OCI-LY1 (cell line): Measurements from ENCODE around the gene ADCY2.

Experiments
- H2AFZ ChIP-seq: fragments of 200-600 bp; sonication (generic), shearing (Covaris generic); 2 replicates; pipeline ENCODE4 v1.6.0; 2014; ENCODE audit warnings: antibody characterized with exemption, mild to moderate bottlenecking, low read length
- H3F3A ChIP-seq: fragments of 200-600 bp; sonication (generic), shearing (Covaris generic); 2 replicates; pipeline ENCODE4 v1.6.0; 2014; ENCODE audit warnings: mild to moderate bottlenecking, antibody characterized with exemption, low read length, moderate library complexity; ENCODE audit not compliant: insufficient read depth
- H3K27ac ChIP-seq: fragments of 200-600 bp; sonication (generic); 2 replicates; pipeline ENCODE4 v1.5.1; 2014; ENCODE audit warnings: low read length, mixed run types, mild to moderate bottlenecking, low read depth; ENCODE audit not compliant: poor library complexity, severe bottlenecking
- H3K27me3 ChIP-seq: fragments of 200-600 bp; sonication (generic); 2 replicates; pipeline ENCODE4 v1.6.0; 2014; ENCODE audit warnings: antibody characterized with exemption, mild to moderate bottlenecking, low read length, moderate library complexity; ENCODE audit not compliant: insufficient read depth
- H3K36me3 ChIP-seq: fragments of 200-600 bp; sonication (generic); 2 replicates; pipeline ENCODE4 v1.6.1; 2014; ENCODE audit warnings: mild to moderate bottlenecking, antibody characterized with exemption, low read length, moderate library complexity, mixed read lengths; ENCODE audit not compliant: insufficient read depth
- H3K4me1 ChIP-seq: fragments of 200-600 bp; sonication (generic); 2 replicates; pipeline ENCODE4 v1.5.1; 2014; ENCODE audit warnings: mild to moderate bottlenecking, low read length, moderate library complexity; ENCODE audit not compliant: insufficient read depth, severe bottlenecking
- H3K4me2 ChIP-seq: fragments of 200-600 bp; sonication (generic), shearing (Covaris generic); 2 replicates; pipeline ENCODE4 v1.6.1; 2014; ENCODE audit warnings: low read length
- H3K4me3 ChIP-seq: fragments of 200-600 bp; sonication (generic); 2 replicates; pipeline ENCODE4 v1.5.1; 2014; ENCODE audit warnings: low read length, low read depth, mild to moderate bottlenecking, mixed read lengths; ENCODE audit not compliant: poor library complexity, severe bottlenecking
- H3K79me2 ChIP-seq: fragments of 200-600 bp; shearing (Covaris generic); 2 replicates; pipeline ENCODE4 v1.6.1; 2016; ENCODE audit warnings: mixed run types, low read length, mixed read lengths; ENCODE audit not compliant: insufficient read depth
- H3K9ac ChIP-seq: fragments of 200-600 bp; sonication (generic), shearing (Covaris generic); 2 replicates; pipeline ENCODE4 v1.6.1; 2014; ENCODE audit warnings: mild to moderate bottlenecking, low read length, mixed read lengths
- H3K9me2 ChIP-seq: fragments of 200-600 bp; sonication (generic), shearing (Covaris generic); 2 replicates; pipeline ENCODE4 v1.6.1; 2014; ENCODE audit warnings: low read depth, mild to moderate bottlenecking, low read length, mixed read lengths
- H3K9me3 ChIP-seq: fragments of 200-600 bp; shearing (Covaris generic); 2 replicates; pipeline ENCODE4 v1.6.1; 2014; ENCODE audit warnings: low read length, mixed read lengths
- H4K20me1 ChIP-seq: fragments of 200-600 bp; sonication (generic), shearing (Covaris generic); 2 replicates; pipeline ENCODE4 v1.6.0; 2016; ENCODE audit warnings: mild to moderate bottlenecking, low read length; ENCODE audit not compliant: insufficient read depth
- EZH2 ChIP-seq: fragments of 200-600 bp; sonication (generic), shearing (Covaris generic); IDR thresholded peaks from 2 replicates; pipeline ENCODE4 v1.8.0; 2017; ENCODE audit warnings: borderline replicate concordance, mixed run types, mild to moderate bottlenecking, antibody characterized with exemption, low read length, moderate library complexity, mixed read lengths
- TF ChIP-seq, protein P1 (sequence below): fragments of 200-600 bp; sonication (generic), shearing (Covaris generic); IDR thresholded peaks from 2 replicates; pipeline ENCODE4 v1.5.1; 2017; ENCODE audit warnings: mild to moderate bottlenecking, antibody characterized with exemption, low read length, moderate library complexity, mixed read lengths

The ADCY2 gene

DNA sequence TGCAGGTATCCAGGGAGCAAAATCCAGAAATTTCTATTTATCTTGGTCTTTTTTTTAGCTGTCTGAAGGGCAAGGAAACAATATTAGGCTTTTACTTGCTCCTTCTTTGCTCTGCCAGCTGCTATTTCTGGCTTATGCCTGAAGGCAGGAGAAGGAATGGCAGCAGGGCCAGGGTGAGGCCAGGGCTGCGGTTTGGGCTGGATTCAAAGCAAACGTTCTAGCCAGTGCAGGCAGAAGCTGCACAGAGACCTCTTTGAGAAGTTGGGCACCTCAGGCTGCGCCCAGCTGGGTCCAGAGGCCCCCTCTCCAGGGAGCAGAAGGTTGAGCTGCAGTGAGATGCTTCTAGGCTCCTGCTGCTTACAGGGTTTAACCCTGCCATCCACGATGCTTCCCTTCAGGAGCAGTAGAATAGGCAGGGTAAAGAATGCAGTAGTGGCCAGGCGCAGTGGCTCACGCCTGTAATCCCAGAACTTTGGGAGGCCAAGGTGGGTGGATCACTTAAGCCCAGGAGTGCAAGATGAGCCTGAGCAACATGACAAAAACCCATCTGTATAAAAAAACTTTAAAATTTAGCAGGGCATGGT, 201.2 kb downstream of the ADCY2 start:
- Histone ChIP-seq H3K4me1 (no peaks in the 10 kb centered on the region), H2AFZ (no peak overlapping the region), H3K27ac (no peak overlapping the region), H3K4me2 (no peak overlapping the region), H3F3A (no peaks in the 10 kb centered on the region), H4K20me1 (no peaks in the 10 kb centered on the region), H3K4me3 (no peak overlapping the region), H3K79me2 (no peaks in the 10 kb centered on the region), H3K36me3 (no peaks in the 10 kb centered on the region), H3K27me3 (no peaks in the 10 kb centered on the region), H3K9ac (no peak overlapping the region), H3K9me2 (no peaks in the 10 kb centered on the region), H3K9me3 (no peaks in the 10 kb centered on the region)
- TF ChIP-seq, protein P1, sequence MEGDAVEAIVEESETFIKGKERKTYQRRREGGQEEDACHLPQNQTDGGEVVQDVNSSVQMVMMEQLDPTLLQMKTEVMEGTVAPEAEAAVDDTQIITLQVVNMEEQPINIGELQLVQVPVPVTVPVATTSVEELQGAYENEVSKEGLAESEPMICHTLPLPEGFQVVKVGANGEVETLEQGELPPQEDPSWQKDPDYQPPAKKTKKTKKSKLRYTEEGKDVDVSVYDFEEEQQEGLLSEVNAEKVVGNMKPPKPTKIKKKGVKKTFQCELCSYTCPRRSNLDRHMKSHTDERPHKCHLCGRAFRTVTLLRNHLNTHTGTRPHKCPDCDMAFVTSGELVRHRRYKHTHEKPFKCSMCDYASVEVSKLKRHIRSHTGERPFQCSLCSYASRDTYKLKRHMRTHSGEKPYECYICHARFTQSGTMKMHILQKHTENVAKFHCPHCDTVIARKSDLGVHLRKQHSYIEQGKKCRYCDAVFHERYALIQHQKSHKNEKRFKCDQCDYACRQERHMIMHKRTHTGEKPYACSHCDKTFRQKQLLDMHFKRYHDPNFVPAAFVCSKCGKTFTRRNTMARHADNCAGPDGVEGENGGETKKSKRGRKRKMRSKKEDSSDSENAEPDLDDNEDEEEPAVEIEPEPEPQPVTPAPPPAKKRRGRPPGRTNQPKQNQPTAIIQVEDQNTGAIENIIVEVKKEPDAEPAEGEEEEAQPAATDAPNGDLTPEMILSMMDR = no peak
- no peak for TF ChIP-seq EZH2

DNA sequence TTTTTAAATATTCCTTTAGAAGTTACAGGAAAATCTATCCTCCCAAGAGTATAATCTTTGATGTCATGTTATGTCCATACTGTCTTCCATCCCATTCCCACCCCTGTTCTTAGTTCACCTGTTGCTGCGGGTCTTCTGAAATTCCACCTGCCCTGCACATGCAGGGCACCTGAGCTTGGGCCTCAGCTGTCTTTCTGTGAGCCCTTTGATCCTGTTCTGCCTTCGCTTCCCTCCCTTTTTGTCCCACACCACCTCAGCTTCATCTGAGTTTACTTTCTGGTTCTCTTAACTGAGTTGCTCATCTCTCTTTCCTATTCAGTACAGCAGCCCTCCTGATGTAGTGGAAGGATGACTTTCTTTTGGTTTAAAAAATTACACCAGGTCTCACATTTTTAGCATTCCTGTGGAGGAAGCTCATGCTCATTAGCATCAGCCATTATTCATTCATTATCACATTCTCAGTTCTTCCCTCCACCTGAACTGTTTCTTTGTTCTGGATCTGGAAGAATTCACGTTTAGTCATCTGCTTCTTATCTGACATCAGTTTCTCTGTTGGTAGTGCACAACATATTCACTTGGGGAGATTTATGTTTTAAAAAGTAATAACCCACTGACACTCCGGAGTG, 211.0 kb downstream of the ADCY2 start:
- Histone ChIP-seq H3K4me2 (no peak overlapping the region), H3K9me2 (no peaks in the 10 kb centered on the region), H3K9ac (no peak overlapping the region), H3K79me2 (no peaks in the 10 kb centered on the region), H3K27ac (no peak overlapping the region), H3K36me3 (no peaks in the 10 kb centered on the region), H4K20me1 (no peaks in the 10 kb centered on the region), H2AFZ (no peak overlapping the region), H3K9me3 (no peaks in the 10 kb centered on the region), H3K4me3 (no peak overlapping the region), H3F3A (no peaks in the 10 kb centered on the region), H3K4me1 (no peaks in the 10 kb centered on the region), H3K27me3 (no peaks in the 10 kb centered on the region)
- TF ChIP-seq, protein P1 = no peak

DNA sequence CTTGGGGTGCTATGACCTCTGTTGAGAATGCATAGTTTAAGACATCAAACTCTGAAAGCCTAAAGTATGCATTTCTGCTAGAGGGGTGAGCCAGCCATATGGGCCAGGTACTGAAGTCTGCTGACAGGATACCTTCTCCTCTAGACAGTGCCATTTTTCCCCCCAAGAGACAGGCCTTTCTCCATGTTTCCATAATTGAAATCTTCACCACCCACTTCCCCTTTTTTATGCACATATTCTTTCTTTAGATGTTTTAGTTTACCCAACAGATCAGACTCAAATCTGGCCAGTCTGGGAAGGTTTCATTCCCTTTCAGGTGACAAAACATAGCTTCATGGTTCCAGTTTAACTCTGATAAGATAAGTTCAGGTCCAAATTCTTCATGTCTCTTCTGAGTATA, 212.8 kb downstream of the ADCY2 start:
- Histone ChIP-seq H3K9me2 (no peaks in the 10 kb centered on the region), H3K27me3 (no peaks in the 10 kb centered on the region), H3K79me2 (no peaks in the 10 kb centered on the region), H3K4me2 (no peak overlapping the region), H3K27ac (no peak overlapping the region), H2AFZ (no peak overlapping the region), H3K4me1 (no peaks in the 10 kb centered on the region), H3F3A (no peaks in the 10 kb centered on the region), H3K9ac (no peak overlapping the region), H4K20me1 (no peaks in the 10 kb centered on the region), H3K36me3 (no peaks in the 10 kb centered on the region), H3K4me3 (no peak overlapping the region), H3K9me3 (no peaks in the 10 kb centered on the region)
- no peak for TF ChIP-seq EZH2
- TF ChIP-seq, protein P1 = no peak
